SK-N-SH (cell line): ENCODE results near the gene TRAF3IP1. TPM values are rescaled to one million over a fixed set of nuclear protein-coding genes. Genes with fewer than 3 reads are reported as not detected.

ENCODE experiments used
- CTCF ChIA-PET: fragments of 300-600, 350-600 bp; formaldehyde crosslinking; extraction: SDS; loops from one replicate; lab custom pipeline; 2021; lab: Yijun Ruan, JAX
- POLR2A ChIA-PET: fragments of 350-600 bp; sonication (Branson Sonifier 250); formaldehyde crosslinking; extraction: SDS; loops from one replicate; lab custom pipeline; 2020; ENCODE audit warnings: antibody characterized with exemption, inconsistent platforms; lab: Yijun Ruan, JAX
- DNase-seq: peaks from one replicate; pipeline ENCODE4 v3.0.0; 2012
- H2AFZ ChIP-seq: fragments of 200-600 bp; sonication (generic); 2 replicates; pipeline ENCODE4 v1.8.1; 2016; ENCODE audit warnings: antibody characterized with exemption, mild to moderate bottlenecking, low read depth
- H3F3A ChIP-seq: fragments of 200-600 bp; sonication (generic); replicated peaks from 2 replicates; pipeline ENCODE3; 2016; ENCODE audit warnings: antibody characterized with exemption, mild to moderate bottlenecking; ENCODE audit not compliant: insufficient read depth
- H3K27ac ChIP-seq, 2 experiments: fragments of 200-500 bp in 1 of 2; fragments of 200-600 bp in 1 of 2; sonication (Bioruptor generic) in 1 of 2; sonication (generic), shearing (Covaris generic) in 1 of 2; 2 replicates each; pipeline versions ENCODE4 v1.5.1 to v1.6.1; 2014 to 2016; ENCODE audit warnings: low read depth in 2 of 2, inconsistent platforms in 1 of 2, low read length in 1 of 2, mild to moderate bottlenecking in 1 of 2, mixed read lengths in 1 of 2
- H3K27me3 ChIP-seq: fragments of 200-600 bp; sonication (generic), shearing (Covaris generic); 2 replicates; pipeline ENCODE4 v1.6.1; 2016; ENCODE audit warnings: mixed run types; ENCODE audit not compliant: insufficient read depth
- H3K36me3 ChIP-seq, 2 experiments: fragments of 200-500 bp in 1 of 2; fragments of 200-600 bp in 1 of 2; sonication (Bioruptor generic) in 1 of 2; sonication (generic) in 1 of 2; replicated peaks in 1 of 2; 2 replicates each; pipeline versions ENCODE3 to v1.5.1; 2014 to 2016; ENCODE audit warnings: low read length in 1 of 2, mild to moderate bottlenecking in 1 of 2; ENCODE audit not compliant: insufficient read depth in 2 of 2, control insufficient read depth in 1 of 2
- H3K4me1 ChIP-seq, 2 experiments: fragments of 200-500 bp in 1 of 2; fragments of 200-600 bp in 1 of 2; sonication (Bioruptor generic) in 1 of 2; sonication (generic), shearing (Covaris generic) in 1 of 2; 2 replicates each; pipeline versions ENCODE4 v1.5.1 to v1.6.1; 2014 to 2016; ENCODE audit warnings: low read depth in 1 of 2, low read length in 1 of 2, mixed run types in 1 of 2; ENCODE audit not compliant: insufficient read depth in 2 of 2, control insufficient read depth in 1 of 2
- H3K4me2 ChIP-seq: fragments of 200-600 bp; sonication (generic), shearing (Covaris generic); 2 replicates; pipeline ENCODE4 v1.6.1; 2017; ENCODE audit warnings: mixed run types
- H3K4me3 ChIP-seq, 2 experiments: fragments of 200-500 bp in 1 of 2; fragments of 200-600 bp in 1 of 2; sonication (Bioruptor generic) in 1 of 2; sonication (generic), shearing (Covaris generic) in 1 of 2; 2 replicates each; pipeline versions ENCODE4 v1.5.1 to v1.8.1; 2014 to 2016; ENCODE audit warnings: low read depth in 2 of 2, inconsistent platforms in 1 of 2, low read length in 1 of 2, mild to moderate bottlenecking in 1 of 2, mixed read lengths in 1 of 2, moderate library complexity in 1 of 2
- H3K79me2 ChIP-seq: fragments of 200-600 bp; sonication (generic); 2 replicates; pipeline ENCODE4 v1.8.1; 2017; ENCODE audit warnings: mild to moderate bottlenecking; ENCODE audit not compliant: insufficient read depth
- H3K9ac ChIP-seq: fragments of 200-600 bp; sonication (generic); 2 replicates; pipeline ENCODE4 v1.6.1; 2017; ENCODE audit warnings: mixed run types
- H3K9me2 ChIP-seq: fragments of 200-600 bp; sonication (generic); 2 replicates; pipeline ENCODE4 v1.6.1; 2017; ENCODE audit warnings: mixed run types
- H3K9me3 ChIP-seq: fragments of 200-600 bp; sonication (generic); 2 replicates; pipeline ENCODE4 v1.6.1; 2017; ENCODE audit warnings: mixed run types, mild to moderate bottlenecking, moderate library complexity
- H4K20me1 ChIP-seq: fragments of 200-600 bp; sonication (generic); 2 replicates; pipeline ENCODE4 v1.6.1; 2017; ENCODE audit warnings: mild to moderate bottlenecking, mixed run types; ENCODE audit not compliant: insufficient read depth
- CTCF ChIP-seq: fragments of 200-600 bp; sonication (generic); IDR thresholded peaks from 2 replicates; pipeline ENCODE4 v1.6.1; 2017; ENCODE audit warnings: antibody characterized with exemption, mild to moderate bottlenecking, moderate library complexity
- ELF1 ChIP-seq: IDR thresholded peaks from 2 replicates; pipeline ENCODE4 v1.4.0; 2012
- EP300 ChIP-seq, 2 experiments: IDR thresholded peaks; 2 replicates each; pipeline versions ENCODE4 v1.4.0 to v1.6.1; 2012; ENCODE audit warnings: borderline replicate concordance in 1 of 2, low read depth in 1 of 2, low read length in 1 of 2
- EZH2phosphoT487 ChIP-seq: fragments of 200-600 bp; sonication (generic); IDR thresholded peaks from 2 replicates; pipeline ENCODE4 v1.6.1; 2017; ENCODE audit warnings: low read depth, mixed run types, mild to moderate bottlenecking, antibody characterized with exemption, moderate library complexity, borderline replicate concordance
- FOSL2 ChIP-seq: IDR thresholded peaks from 2 replicates; pipeline ENCODE4 v1.4.0; 2012; ENCODE audit warnings: low read depth, mild to moderate bottlenecking, moderate library complexity, borderline replicate concordance
- FOXJ3 ChIP-seq: sonication (generic); formaldehyde crosslinking; IDR thresholded peaks from 2 replicates; pipeline ENCODE4 v1.5.1; 2020; ENCODE audit warnings: mild to moderate bottlenecking, missing genetic modification reagents
- FOXM1 ChIP-seq: IDR thresholded peaks from 2 replicates; pipeline ENCODE4 v1.4.0; 2012; ENCODE audit warnings: low read depth, mild to moderate bottlenecking
- MAX ChIP-seq: IDR thresholded peaks from 2 replicates; pipeline ENCODE4 v1.4.0; 2012; ENCODE audit warnings: low read depth
- NFIC ChIP-seq: IDR thresholded peaks from 2 replicates; pipeline ENCODE4 v1.4.0; 2012; ENCODE audit warnings: borderline replicate concordance
- NRF1 ChIP-seq: IDR thresholded peaks from 2 replicates; pipeline ENCODE4 v1.6.1; 2012; ENCODE audit warnings: low read depth, mild to moderate bottlenecking, low read length
- PBX3 ChIP-seq: IDR thresholded peaks from 2 replicates; pipeline ENCODE4; 2012
- RAD21 ChIP-seq: IDR thresholded peaks from 2 replicates; pipeline ENCODE4 v1.6.1; 2012; ENCODE audit warnings: mild to moderate bottlenecking, low read length
- RFX5 ChIP-seq: IDR thresholded peaks from 2 replicates; pipeline ENCODE4 v1.6.1; 2012; ENCODE audit warnings: mild to moderate bottlenecking, improper control_type of control experiment, low read length
- RXRA ChIP-seq: IDR thresholded peaks from 2 replicates; pipeline ENCODE4 v1.4.0; 2012; ENCODE audit warnings: low read depth, mild to moderate bottlenecking, borderline replicate concordance
- SMC3 ChIP-seq: IDR thresholded peaks from 2 replicates; pipeline ENCODE4 v1.6.1; 2012; ENCODE audit warnings: low read depth, low read length, improper control_type of control experiment
- TAF1 ChIP-seq: IDR thresholded peaks from 2 replicates; pipeline ENCODE4 v1.6.1; 2012; ENCODE audit warnings: low read depth, mild to moderate bottlenecking, low read length, moderate library complexity, borderline replicate concordance
- USF2 ChIP-seq: fragments of 150-350 bp; IDR thresholded peaks from 2 replicates; pipeline ENCODE4 v1.6.1; 2017; ENCODE audit warnings: antibody characterized with exemption, low read length, low read depth, borderline replicate concordance
- WGBS: methylation state at CpG from one replicate; pipeline ENCODE4 v1.1.6; 2017; ENCODE audit warnings: low lambda C conversion rate; 5-methylcytosine and 5-hydroxymethylcytosine counted together
- polyA plus RNA-seq, 3 experiments: library from polyadenylated mRNA; depleted of rRNA; stranded (reverse); fragments of >200 nt; gene quantifications; 2 replicates each; pipeline ENCODE4 v1.2.3, GENCODE V29; 2012

The TRAF3IP1 gene
- polyA plus RNA-seq, 1 of the 3 experiments (the other 2 are of a cell fraction): 15.0 TPM

GRCh38 chr2:238286987-238287736 is 33.2 kb upstream of the TRAF3IP1 start:
- POLR2A ChIA-PET: no interaction called here
- 80% methylated on average over 7 of the region's 11 CpGs for WGBS
- Histone ChIP-seq H3K9ac (peak overlapping the region; percentile 89; the same call in 1 of the 2 replicates), H3K27me3 (no peaks in the 10 kb centered on the region), H3K9me2 (no peaks in the 10 kb centered on the region), H3K36me3 (no peaks in the 10 kb centered on the region), H2AFZ (no peak overlapping the region), H3K27ac (peak overlapping the region in 1 of 2 experiments; percentile 67; a peak in 1 of 4 replicates), H3K4me3 (peak overlapping the region in 1 of 2 experiments; percentile 75; a peak in 1 of 4 replicates), H3F3A (no peaks in the 10 kb centered on the region), H4K20me1 (peaks cover 15% of the 10 kb centered on the region; the same call in 1 of the 2 replicates), H3K79me2 (peaks cover 20% of the 10 kb centered on the region; the same call in 1 of the 2 replicates), H3K4me2 (peak overlapping the region; percentile 95), H3K9me3 (no peaks in the 10 kb centered on the region), H3K4me1 (peaks cover 8 to 15% of the 10 kb centered on the region in 2 experiments; a peak in 3 of 4 replicates)
- CTCF ChIA-PET: interaction anchor here (1.0 to 5.7 kb wide), 5 partner anchors 8 to 31 kb away, joined by 3 to 28 read pairs (median 12); no protein-coding TSS in a partner anchor
- DNase-seq: no peak
- TF ChIP-seq SMC3: no peak
- TF ChIP-seq NRF1: no peak
- no peak for TF ChIP-seq FOXJ3 (CRISPR knock-in tag)
- TF ChIP-seq PBX3: peak; percentile 37; the same call in 1 of the 2 replicates

- ChIA-PET POLR2A (no interaction called here), CTCF (interaction anchor here (0.8 to 5.7 kb wide), 10 partner anchors 9 to 44 kb away, joined by 3 to 28 read pairs (median 4); no protein-coding TSS in a partner anchor)
- H2AFZ ChIP-seq: peak within 1 kb of the TSS; percentile 97
- peak within 1 kb of the TSS; percentile 74 to 75 for H3K4me3 ChIP-seq
- peak within 1 kb of the TSS; percentile 89 for H3K9ac ChIP-seq
- peak; percentile 71 for DNase-seq
- no peaks in the 10 kb centered on the region for H3F3A ChIP-seq
- H3K4me2 ChIP-seq: peak within 1 kb of the TSS; percentile 95
- H3K9me3 ChIP-seq: no peaks in the 10 kb centered on the region
- peak within 1 kb of the TSS in 1 of 2 experiments; percentile 67; a peak in 2 of 4 replicates for H3K27ac ChIP-seq
- no peaks in the 10 kb centered on the region for H3K27me3 ChIP-seq
- no peaks in the 10 kb centered on the region for H3K9me2 ChIP-seq
- no peaks in the 10 kb centered on the region for H3K36me3 ChIP-seq
- peaks cover 8 to 15% of the 10 kb centered on the region in 2 experiments; a peak in 3 of 4 replicates for H3K4me1 ChIP-seq
- 19% methylated on average over 27 of the region's 65 CpGs for WGBS
- peaks cover 15% of the 10 kb centered on the region; the same call in 1 of the 2 replicates for H4K20me1 ChIP-seq
- peaks cover 20% of the 10 kb centered on the region; the same call in 1 of the 2 replicates for H3K79me2 ChIP-seq
- TF ChIP-seq FOXJ3 (CRISPR knock-in tag): no peak
- no peak for TF ChIP-seq EZH2phosphoT487
- TF ChIP-seq ELF1: no peak
- no peak for TF ChIP-seq SMC3
- no peak for TF ChIP-seq RXRA
- no peak for TF ChIP-seq FOSL2
- 0 out of 4 replicates have a peak, but pooled peaks of 1 of the 2 experiments have one; percentile 10 for TF ChIP-seq EP300 (IDR thresholded peaks at IDR 0.05; ENCODE audit: borderline replicate concordance in 1 of 2, low read depth in 1 of 2, low read length in 1 of 2)
- TF ChIP-seq MAX: no peak
- TF ChIP-seq FOXM1: no peak
- no peak; the same call in 1 of the 2 replicates for TF ChIP-seq TAF1
- peak; percentile 23; the same call in 1 of the 2 replicates for TF ChIP-seq CTCF
- peak; percentile 19; the same call in 1 of the 2 replicates for TF ChIP-seq RAD21
- 0 out of 2 replicates have a peak, but pooled peaks have one; percentile 24 for TF ChIP-seq RFX5
- TF ChIP-seq NRF1: no peak
- no peak for TF ChIP-seq NFIC
- no peak for TF ChIP-seq USF2
These were observed 32.3 kb upstream of the TRAF3IP1 start, which contains the start of gene PER2 for GRCh38 chr2:238287737-238288649. TSS of gene PER2 (minus strand) at chr2:238288610. CDS start at chr2:238277936, 10,674 bp downstream.
